ENCODE results near the gene CNGB1.

CNGB1 gene

GRCh38 chr16:57834936-57835335 lies 136.0 kb downstream of the CNGB1 start:
- DNase-seq (ENCODE audit: low read depth in 1 of 2, low spot score in 1 of 2), result no peak

Data from stimulated activated CD4-positive, alpha-beta T cell treated with anti-CD3 and anti-CD28 coated beads, Interleukin-15, amount 100 ng/mL, for 1 hour (primary cell).